ENCODE results near the gene MPZL1. TPM values are rescaled to one million over a fixed set of nuclear protein-coding genes. Genes with fewer than 3 reads are reported as not detected.
"Not testable (repeated sequence)": the region's sequence is repeated elsewhere in the genome, so short reads cannot be mapped to it uniquely, and the experiment has no call there.

MPZL1 gene
- total RNA-seq, 2 donors from 2014 or later = 117 to 118 TPM

DNA sequence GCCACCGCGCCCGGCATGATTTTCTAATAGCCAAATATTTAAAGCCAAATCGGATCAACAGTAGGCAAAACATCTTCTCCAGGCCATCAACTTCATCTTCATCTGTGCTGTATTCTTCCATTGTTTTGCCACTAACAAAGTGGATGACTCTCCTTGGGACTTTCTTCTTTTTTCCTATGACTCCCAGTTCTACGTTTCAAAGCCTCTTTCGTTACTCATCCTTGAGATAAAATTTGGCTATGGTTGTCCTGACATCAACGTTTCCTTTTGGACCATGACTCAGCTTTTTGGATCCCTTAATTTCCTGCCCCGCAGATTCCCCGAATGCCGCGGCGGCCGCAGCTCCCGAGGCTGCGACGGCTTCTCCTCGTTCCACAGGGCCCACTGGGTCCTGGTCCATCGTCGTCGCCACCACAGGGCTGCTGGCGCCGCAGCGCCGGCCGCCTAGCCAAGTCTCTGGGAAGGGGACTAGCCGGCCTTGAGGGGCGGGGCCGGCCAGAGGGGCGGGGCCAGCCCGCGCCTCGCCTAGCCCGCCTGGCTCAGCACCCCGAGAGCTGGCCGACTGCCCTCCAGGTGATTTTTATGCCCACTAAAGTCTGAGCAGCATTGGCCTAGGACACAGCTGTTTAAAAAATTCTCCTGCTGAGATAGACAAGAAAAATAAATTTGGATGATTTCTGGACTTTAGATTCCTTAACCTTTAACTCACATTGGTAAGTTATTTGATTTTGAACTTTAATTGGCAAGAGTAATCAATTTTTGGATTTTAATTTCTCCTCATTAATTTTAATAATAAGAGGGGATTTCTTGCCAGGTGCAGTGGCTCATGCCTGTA, 98.3 kb downstream of the MPZL1 start:
- ATAC-seq (peak; percentile 78), DNase-seq (peak; percentile 64 to 75)
- intact Hi-C loops (cut with DNase I, micrococcal nuclease) = loop anchor here in 1 of 2 donors (10.0 kb wide), 1 partner anchor 265 kb away; no protein-coding TSS in a partner anchor

GRCh38 chr1:167820684-167821355, 99.0 kb downstream of the MPZL1 start:
- no peak for ATAC-seq
- no peak for DNase-seq
- intact Hi-C loops (cut with DNase I, micrococcal nuclease) = no loop called here

DNA sequence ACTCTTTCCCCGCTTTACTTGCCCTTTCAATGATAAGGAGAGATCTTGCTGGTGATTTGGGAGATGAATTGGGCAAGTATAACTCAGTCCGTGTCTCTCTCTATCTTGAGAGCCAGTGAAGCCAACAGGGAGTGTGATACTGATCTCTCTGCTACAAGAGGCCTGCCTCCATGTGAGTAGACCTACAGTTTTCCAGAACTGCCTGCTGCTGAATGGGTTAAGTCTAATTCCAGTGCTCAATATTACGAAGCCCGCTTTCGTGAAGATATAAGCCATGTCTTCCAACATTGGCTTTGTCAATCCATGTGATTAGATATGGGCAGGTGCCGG, 99.5 kb downstream of the MPZL1 start:
- intact Hi-C loops (cut with DNase I, micrococcal nuclease) = no loop called here
- ATAC-seq (no peak), DNase-seq (no peak)

DNA sequence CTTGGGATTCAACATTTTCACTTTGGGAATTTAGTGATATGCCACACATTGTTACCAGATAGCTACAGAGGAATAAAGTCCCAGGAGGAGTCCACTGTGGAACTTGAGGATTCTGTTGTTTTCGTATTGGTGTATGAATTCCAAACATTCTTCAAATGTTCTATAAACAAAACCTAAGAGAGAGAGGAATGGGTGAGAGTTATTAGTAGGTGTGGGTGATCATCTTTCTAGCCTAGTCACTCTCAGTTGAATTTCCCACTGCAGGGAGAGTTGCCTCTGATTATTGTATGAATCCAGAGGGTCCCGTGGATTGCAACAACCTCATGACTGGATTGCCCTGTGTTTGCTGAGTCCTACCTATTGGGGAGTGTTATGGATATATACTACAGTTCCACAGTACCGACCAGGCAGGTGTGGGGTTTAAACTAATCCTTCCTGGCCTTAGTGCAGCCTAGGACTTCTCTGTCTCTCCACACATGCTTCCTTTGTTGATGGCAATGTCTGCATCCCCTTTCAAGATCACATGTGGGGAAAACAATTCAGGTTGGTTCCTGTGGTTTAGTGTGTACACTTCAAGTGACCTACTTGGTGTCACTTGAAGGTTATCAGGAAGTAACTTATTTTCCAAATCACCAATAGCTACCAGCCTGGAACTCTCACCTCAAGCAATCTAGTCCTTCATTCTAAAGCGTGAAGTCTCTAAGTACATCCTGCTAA, 100.3 kb downstream of the MPZL1 start:
- ATAC-seq = no peak
- intact Hi-C loops (cut with DNase I, micrococcal nuclease) = no loop called here
- no peak for DNase-seq

- intact Hi-C loops (cut with DNase I, micrococcal nuclease) = no loop called here
- no peak for ATAC-seq
- no peak for DNase-seq
These were observed 102.5 kb downstream of the MPZL1 start for GRCh38 chr1:167824163-167824794.

DNA sequence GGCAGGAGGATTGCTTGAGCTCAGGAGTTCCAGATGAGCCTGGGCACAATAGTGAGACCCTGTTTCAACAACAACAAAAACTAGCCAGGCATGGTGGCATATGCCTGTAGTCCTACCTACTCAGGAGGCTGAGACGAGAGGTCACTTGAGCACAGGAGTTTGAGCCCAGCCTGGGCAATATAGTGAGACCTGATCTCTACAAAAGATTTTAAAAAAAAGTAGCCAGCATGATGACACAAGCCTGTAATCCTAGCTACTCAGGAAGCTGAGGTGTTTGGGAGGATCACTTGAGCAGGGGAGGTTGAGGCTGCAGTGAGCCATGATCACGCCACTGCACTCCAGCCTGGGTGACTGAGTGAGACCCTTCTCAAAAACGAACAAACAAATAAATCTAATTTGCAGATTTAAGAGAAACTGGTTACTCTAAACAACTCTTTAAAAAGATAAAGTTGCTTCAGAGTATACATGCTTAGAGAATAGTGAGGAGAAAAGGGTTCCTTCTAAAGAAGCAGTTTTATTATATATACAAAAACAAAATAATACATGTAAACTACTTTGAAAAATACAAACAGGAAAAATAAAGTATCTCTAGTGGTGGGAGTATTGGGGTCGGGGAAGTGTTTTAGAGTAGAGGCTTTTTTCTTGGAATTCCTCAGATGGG, 103.8 kb downstream of the MPZL1 start:
- DNase-seq = no peak
- intact Hi-C loops (cut with DNase I, micrococcal nuclease) = no loop called here
- ATAC-seq = no peak

GRCh38 chr1:167826127-167826526, 104.3 kb downstream of the MPZL1 start:
- ATAC-seq (no peak), DNase-seq (no peak)
- intact Hi-C loops (cut with DNase I, micrococcal nuclease) = no loop called here

DNA sequence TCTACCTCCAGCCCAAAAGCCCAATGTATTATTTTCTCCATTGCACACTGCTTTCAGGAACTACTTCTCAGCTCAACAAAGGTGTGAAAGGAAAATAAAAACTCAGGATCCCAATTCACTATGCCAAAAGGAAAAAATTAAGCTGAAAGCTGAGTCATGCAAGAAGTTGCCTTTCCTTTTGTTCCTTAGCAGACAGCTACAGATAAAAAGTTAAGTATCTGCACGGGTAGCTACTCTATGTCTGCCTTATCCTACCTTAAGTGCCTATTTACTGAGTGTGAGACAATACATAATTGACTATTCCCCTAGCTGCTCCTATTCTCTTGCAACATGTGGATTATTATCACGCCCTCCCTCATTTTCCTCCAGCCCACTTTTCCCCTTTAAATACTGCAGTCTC, 108.1 kb downstream of the MPZL1 start:
- no peak for DNase-seq
- intact Hi-C loops (cut with DNase I, micrococcal nuclease) = no loop called here
- ATAC-seq = no peak

DNA sequence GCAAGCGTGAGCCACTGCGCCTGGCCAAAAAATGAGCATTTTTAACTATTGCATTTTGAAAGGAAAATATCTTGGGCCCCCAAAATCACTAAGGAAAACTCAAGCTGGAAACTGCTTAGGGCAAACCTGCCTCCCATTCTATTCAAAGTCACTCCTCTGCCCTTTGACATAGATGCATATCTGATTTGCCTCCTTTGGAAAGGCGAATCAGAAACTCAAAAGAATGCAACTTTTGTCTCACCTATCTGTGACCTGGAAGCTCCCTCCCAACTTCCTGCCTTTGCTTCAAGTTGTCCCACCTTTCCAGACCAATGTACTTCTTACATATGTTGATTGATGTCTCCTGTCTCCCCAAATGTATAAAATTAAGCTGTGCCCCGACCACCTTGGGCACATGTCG, 108.9 kb downstream of the MPZL1 start:
- intact Hi-C loops (cut with DNase I, micrococcal nuclease); DNase-seq; ATAC-seq: not testable (repeated sequence)

GRCh38 chr1:167832693-167833092, 110.9 kb downstream of the MPZL1 start:
- ATAC-seq (no peak), DNase-seq (no peak)
- intact Hi-C loops (cut with DNase I, micrococcal nuclease) = no loop called here

DNA sequence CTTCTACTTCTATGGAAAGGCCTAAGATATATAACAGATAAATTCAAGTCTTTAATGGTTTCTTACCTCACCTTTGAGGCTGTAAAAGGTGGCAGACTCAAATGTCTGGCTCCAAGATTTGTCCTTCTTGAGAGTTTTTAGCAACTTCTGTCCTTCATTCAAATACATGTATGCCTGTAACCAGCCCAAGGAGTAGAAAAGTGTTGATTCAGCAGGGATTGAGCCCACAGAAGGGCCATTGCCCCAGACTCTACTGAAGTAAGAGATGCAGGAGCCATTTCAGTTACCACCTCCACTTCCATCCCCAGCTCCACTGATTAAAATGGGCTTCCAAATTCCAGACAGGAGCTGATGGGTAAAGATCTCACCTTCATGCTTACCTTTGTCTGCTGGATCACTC, 112.1 kb downstream of the MPZL1 start:
- intact Hi-C loops (cut with DNase I, micrococcal nuclease) = no loop called here
- ATAC-seq = no peak

DNA sequence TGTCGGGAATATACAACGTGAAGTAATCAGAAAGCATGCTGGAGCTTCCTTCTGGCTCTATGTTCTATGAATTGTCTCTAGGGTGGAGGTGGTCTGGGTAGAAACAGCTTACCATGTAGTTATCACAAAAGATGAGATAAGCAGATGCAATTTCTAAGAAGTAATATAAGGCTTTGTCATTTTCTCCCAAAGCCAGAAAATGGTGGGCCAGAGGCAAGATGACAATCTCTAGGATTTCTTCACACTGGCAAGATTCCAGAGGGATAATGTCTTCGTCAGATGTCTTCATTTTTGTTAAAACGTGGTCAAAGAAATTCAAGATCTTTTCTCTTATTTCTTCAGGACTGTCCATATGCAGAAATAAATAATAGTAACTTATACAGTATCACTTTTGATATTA, 114.4 kb downstream of the MPZL1 start:
- intact Hi-C loops (cut with DNase I, micrococcal nuclease) = no loop called here
- ATAC-seq (no peak), DNase-seq (no peak)

More for the DNA sequence above, 112.1 kb downstream of the MPZL1 start:
- no peak for DNase-seq

GRCh38 chr1:167837326-167837725, 115.5 kb downstream of the MPZL1 start:
- intact Hi-C loops (cut with DNase I, micrococcal nuclease) = no loop called here
- no peak for ATAC-seq
- no peak for DNase-seq

DNA sequence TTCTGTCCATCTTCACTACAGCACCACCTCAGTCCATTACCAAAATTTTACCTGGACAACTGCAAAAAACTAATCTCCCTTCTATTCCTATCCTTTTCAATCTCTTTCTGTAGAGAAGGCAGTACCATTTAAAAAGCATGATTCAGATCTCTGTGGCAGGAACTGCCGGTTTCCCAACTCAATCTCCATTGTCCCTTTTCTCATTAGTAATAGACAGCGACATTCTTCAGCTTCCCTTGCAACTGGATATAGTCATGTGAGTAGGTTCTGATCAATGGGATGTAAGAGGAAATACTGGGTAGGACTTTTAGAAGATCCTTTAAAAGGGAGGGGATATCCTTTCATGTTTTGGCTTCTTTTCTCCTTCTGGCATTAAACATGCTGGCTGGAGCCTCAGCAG, 117.2 kb downstream of the MPZL1 start:
- ATAC-seq (no peak), DNase-seq (no peak)
- intact Hi-C loops (cut with DNase I, micrococcal nuclease) = no loop called here

Other genes starting within 250 kb of the MPZL1 start
- gene CD247, start 203.5 kb upstream of the MPZL1 start, total RNA-seq = 1 to 10 TPM; 2.0 to 5.2 TPM
- gene CREG1, start 168.2 kb upstream of the MPZL1 start, total RNA-seq = 10 to 100 TPM; 48.9 to 67.9 TPM
- 1 to 10 TPM; 5.5 to 8.6 TPM for gene RCSD1, start 91.8 kb upstream of the MPZL1 start, total RNA-seq
- gene ADCY10, start 192.2 kb downstream of the MPZL1 start, total RNA-seq = under 1 TPM; 0.42 to 0.64 TPM
- 10 to 100 TPM; 60.0 to 60.2 TPM for gene DCAF6, start 214.7 kb downstream of the MPZL1 start, total RNA-seq
- gene MPC2, start 215.1 kb downstream of the MPZL1 start, total RNA-seq = 100 to 1,000 TPM; 162 to 164 TPM